ENCODE results near the gene OTULIN.

DNA sequence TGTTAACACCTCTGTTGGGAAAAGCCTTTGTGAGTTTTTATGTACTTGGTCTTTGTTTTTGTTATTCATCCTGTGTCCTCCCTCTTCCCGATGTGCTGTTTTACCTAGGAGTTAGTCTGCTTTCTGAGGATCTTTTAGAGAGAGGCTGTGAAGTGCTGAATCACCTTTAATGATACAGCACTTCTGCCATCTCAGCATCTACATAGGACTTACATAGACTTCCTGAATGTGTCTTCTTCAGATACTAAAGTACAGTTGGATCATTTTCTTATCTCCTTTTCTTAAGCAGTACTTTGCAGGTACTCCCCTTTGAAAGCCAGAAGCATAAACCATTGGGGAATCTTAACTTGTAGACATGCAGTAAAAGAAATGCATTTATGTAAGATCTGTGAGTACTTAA lies 31.5 kb downstream of the OTULIN start:
- no peak for TF ChIP-seq EP300 (IDR thresholded peaks at IDR 0.05)
- TF ChIP-seq, protein P1, sequence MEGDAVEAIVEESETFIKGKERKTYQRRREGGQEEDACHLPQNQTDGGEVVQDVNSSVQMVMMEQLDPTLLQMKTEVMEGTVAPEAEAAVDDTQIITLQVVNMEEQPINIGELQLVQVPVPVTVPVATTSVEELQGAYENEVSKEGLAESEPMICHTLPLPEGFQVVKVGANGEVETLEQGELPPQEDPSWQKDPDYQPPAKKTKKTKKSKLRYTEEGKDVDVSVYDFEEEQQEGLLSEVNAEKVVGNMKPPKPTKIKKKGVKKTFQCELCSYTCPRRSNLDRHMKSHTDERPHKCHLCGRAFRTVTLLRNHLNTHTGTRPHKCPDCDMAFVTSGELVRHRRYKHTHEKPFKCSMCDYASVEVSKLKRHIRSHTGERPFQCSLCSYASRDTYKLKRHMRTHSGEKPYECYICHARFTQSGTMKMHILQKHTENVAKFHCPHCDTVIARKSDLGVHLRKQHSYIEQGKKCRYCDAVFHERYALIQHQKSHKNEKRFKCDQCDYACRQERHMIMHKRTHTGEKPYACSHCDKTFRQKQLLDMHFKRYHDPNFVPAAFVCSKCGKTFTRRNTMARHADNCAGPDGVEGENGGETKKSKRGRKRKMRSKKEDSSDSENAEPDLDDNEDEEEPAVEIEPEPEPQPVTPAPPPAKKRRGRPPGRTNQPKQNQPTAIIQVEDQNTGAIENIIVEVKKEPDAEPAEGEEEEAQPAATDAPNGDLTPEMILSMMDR (IDR thresholded peaks at IDR 0.05): no peak

All from tibial nerve (tissue), 4 donors.